ENCODE results near the gene NSUN7.
A peak's percentile ranks its signal among the peaks of the same experiment; 100 is the strongest.
"Not testable (repeated sequence)": the region's sequence is repeated elsewhere in the genome, so short reads cannot be mapped to it uniquely, and the experiment has no call there.

Gene NSUN7

GRCh38 chr4:40749717-40750460 is at the start of gene NSUN7:
Gene NSUN7 (plus strand): TSS chr4:40749955. CDS start chr4:40750694, 739 bp downstream.
- FAIRE-seq: no peak

- FAIRE-seq: no peak
These were observed 47.5 kb upstream of the NSUN7 start for GRCh38 chr4:40702137-40702799.

- FAIRE-seq: no peak
These were observed 47.0 kb upstream of the NSUN7 start for GRCh38 chr4:40702800-40703151.

GRCh38 chr4:40704073-40704472 is 45.7 kb upstream of the NSUN7 start:
- no peak for FAIRE-seq

- FAIRE-seq: no peak
These were observed 39.1 kb upstream of the NSUN7 start for GRCh38 chr4:40710484-40711254.

GRCh38 chr4:40713001-40713400 is 36.8 kb upstream of the NSUN7 start:
- not testable (repeated sequence) for FAIRE-seq

GRCh38 chr4:40713798-40714197 is 36.0 kb upstream of the NSUN7 start:
- FAIRE-seq: no peak

GRCh38 chr4:40718586-40718985 is 31.2 kb upstream of the NSUN7 start:
- FAIRE-seq: no peak

- FAIRE-seq: peak; percentile 88
These were observed 30.6 kb upstream of the NSUN7 start for GRCh38 chr4:40719008-40719623.

- no peak for FAIRE-seq
These were observed 29.4 kb upstream of the NSUN7 start for GRCh38 chr4:40720351-40720750.

- FAIRE-seq: no peak
These were observed 28.8 kb upstream of the NSUN7 start for GRCh38 chr4:40720916-40721315.

- FAIRE-seq: no peak
These were observed 28.0 kb upstream of the NSUN7 start for GRCh38 chr4:40721730-40722171.

- no peak for FAIRE-seq
These were observed 27.1 kb upstream of the NSUN7 start for GRCh38 chr4:40722576-40723161.

GRCh38 chr4:40723728-40724127 is 26.0 kb upstream of the NSUN7 start:
- FAIRE-seq: no peak

GRCh38 chr4:40728333-40728732 is 21.4 kb upstream of the NSUN7 start:
- FAIRE-seq: no peak

GRCh38 chr4:40729555-40729954 is 20.2 kb upstream of the NSUN7 start:
- FAIRE-seq: no peak

GRCh38 chr4:40730091-40730679 is 19.6 kb upstream of the NSUN7 start:
- no peak for FAIRE-seq

GRCh38 chr4:40731361-40731760 is 18.4 kb upstream of the NSUN7 start:
- FAIRE-seq: peak; percentile 51

- FAIRE-seq: no peak
These were observed 17.9 kb upstream of the NSUN7 start for GRCh38 chr4:40731792-40732245.

- no peak for FAIRE-seq
These were observed 16.0 kb upstream of the NSUN7 start for GRCh38 chr4:40733752-40734151.

- FAIRE-seq: no peak
These were observed 15.3 kb upstream of the NSUN7 start for GRCh38 chr4:40734497-40734896.

- peak; percentile 91 for FAIRE-seq
These were observed 12.8 kb upstream of the NSUN7 start for GRCh38 chr4:40736910-40737309.

All from TTC549 (cell line).